ENCODE measurements around the gene GCGR. TPM values are rescaled to one million over a fixed set of nuclear protein-coding genes. Genes with fewer than 3 reads are reported as not detected.

Gene GCGR
- total RNA-seq, 4 donors from 2014 or later = not detected

GRCh38 chr17:81824595-81824994 lies 20.6 kb downstream of the GCGR start:
- Histone ChIP-seq H3K27ac (no peak overlapping the region), H3K27me3 (no peaks in the 10 kb centered on the region), H3K9me3 (no peaks in the 10 kb centered on the region), H3K36me3 (peaks cover 0 to 13% of the 10 kb centered on the region in 2 donors), H3K4me1 (peaks cover 0 to 6% of the 10 kb centered on the region in 2 donors), H3K4me3 (replicated peaks in 1 of 3) (no peak overlapping the region)
- WGBS, 2 donors = 86% methylated on average over 1 of the region's 11 CpGs; no CpG with 5 or more reads in 1 of the 2 donors
- intact Hi-C loops (cut with DNase I) = no loop called here
- TF ChIP-seq CTCF (IDR thresholded peaks at IDR 0.05) = no peak
- TF ChIP-seq POLR2A (IDR thresholded peaks at IDR 0.05) = no peak
- DNase-seq = no peak

GRCh38 chr17:81825841-81826466 lies 22.0 kb downstream of the GCGR start:
- Histone ChIP-seq H3K36me3 (peaks cover 0 to 13% of the 10 kb centered on the region in 2 donors), H3K4me1 (peaks cover 0 to 6% of the 10 kb centered on the region in 2 donors), H3K27me3 (no peaks in the 10 kb centered on the region), H3K4me3 (replicated peaks in 1 of 3) (no peak overlapping the region), H3K9me3 (no peaks in the 10 kb centered on the region), H3K27ac (no peak overlapping the region)
- no peak for TF ChIP-seq CTCF (IDR thresholded peaks at IDR 0.05)
- TF ChIP-seq POLR2A (IDR thresholded peaks at IDR 0.05) = no peak
- DNase-seq = no peak
- intact Hi-C loops (cut with DNase I) = no loop called here
- 78 to 89% methylated on average over 10 to 11 of the region's 11 CpGs for WGBS, 2 donors

- no peak overlapping the region for H3K4me3 ChIP-seq (replicated peaks in 1 of 3)
- intact Hi-C loops (cut with DNase I) = no loop called here
- H3K27me3 ChIP-seq = no peaks in the 10 kb centered on the region
- no peak for DNase-seq
- H3K4me1 ChIP-seq = peaks cover 6 to 16% of the 10 kb centered on the region in 2 donors
- no peaks in the 10 kb centered on the region for H3K9me3 ChIP-seq
- TF ChIP-seq POLR2A (IDR thresholded peaks at IDR 0.05) (no peak), CTCF (IDR thresholded peaks at IDR 0.05) (no peak)
- peaks cover 0 to 4% of the 10 kb centered on the region in 2 donors for H3K36me3 ChIP-seq
- no peak overlapping the region for H3K27ac ChIP-seq
- WGBS, 2 donors = 65 to 73% methylated on average over 6 to 7 of the region's 7 CpGs
Observed at GRCh38 chr17:81828656-81829055, 24.7 kb downstream of the GCGR start.

GRCh38 chr17:81829858-81830257 lies 25.9 kb downstream of the GCGR start:
- Histone ChIP-seq H3K36me3 (no peaks in the 10 kb centered on the region), H3K9me3 (no peaks in the 10 kb centered on the region), H3K4me1 (peaks cover 16 to 28% of the 10 kb centered on the region in 2 donors), H3K4me3 (replicated peaks in 1 of 3) (no peak overlapping the region), H3K27ac (no peak overlapping the region), H3K27me3 (no peaks in the 10 kb centered on the region)
- intact Hi-C loops (cut with DNase I) = no loop called here
- TF ChIP-seq POLR2A (IDR thresholded peaks at IDR 0.05) = no peak
- no peak for TF ChIP-seq CTCF (IDR thresholded peaks at IDR 0.05)
- 85 to 88% methylated on average over 6 of the region's 6 CpGs for WGBS, 2 donors
- no peak for DNase-seq

GRCh38 chr17:81831563-81831956 lies 27.6 kb downstream of the GCGR start:
- H3K4me3 ChIP-seq (replicated peaks in 1 of 3) = no peak overlapping the region
- DNase-seq = no peak
- H3K27me3 ChIP-seq = no peaks in the 10 kb centered on the region
- no peak overlapping the region for H3K27ac ChIP-seq
- WGBS, 2 donors = 81 to 90% methylated on average over 3 of the region's 7 CpGs
- no peaks in the 10 kb centered on the region for H3K36me3 ChIP-seq
- no peaks in the 10 kb centered on the region for H3K9me3 ChIP-seq
- TF ChIP-seq CTCF (IDR thresholded peaks at IDR 0.05) (no peak), POLR2A (IDR thresholded peaks at IDR 0.05) (no peak)
- H3K4me1 ChIP-seq = peaks cover 16 to 28% of the 10 kb centered on the region in 2 donors
- intact Hi-C loops (cut with DNase I) = no loop called here
